Stomach (tissue), 9 donors: ENCODE data around the gene WFS1. TPM values are rescaled to one million over a fixed set of nuclear protein-coding genes. Genes with fewer than 3 reads are reported as not detected.

ENCODE experiments used
- DNase-seq, 2 donors: peaks; one replicate each; pipeline versions ENCODE4 v3.0.0 to v3.0.0-alpha.2; 2013 to 2019
- H3K27ac ChIP-seq, 5 donors: fragments of 200-600 bp in 4 of 5; sonication (generic) in 4 of 5; one replicate each; pipeline ENCODE4 v1.5.1; 2013 to 2019; ENCODE audit warnings: mild to moderate bottlenecking in 1 of 5, moderate library complexity in 1 of 5
- H3K27me3 ChIP-seq, 3 donors: fragments of 200-600 bp; sonication (generic); one replicate each; pipeline ENCODE4 v1.5.1; 2017 to 2019; ENCODE audit warnings: mixed run types in 1 of 3
- H3K36me3 ChIP-seq, 4 donors: fragments of 200-600 bp; sonication (generic); 1 replicate in 3 of 4; 2 replicates in 1 of 4; pipeline ENCODE4 v1.5.1; 2016 to 2019
- H3K4me1 ChIP-seq, 4 donors: fragments of 200-600 bp; sonication (generic); one replicate each; pipeline ENCODE4 v1.5.1; 2016 to 2019
- H3K4me3 ChIP-seq, 4 donors: fragments of 200-600 bp; sonication (generic) in 3 of 4; one replicate each; pipeline ENCODE4 v1.5.1; 2016 to 2019; ENCODE audit warnings: mild to moderate bottlenecking in 1 of 4
- H3K9me3 ChIP-seq, 4 donors: fragments of 200-600 bp; sonication (generic); one replicate each; pipeline ENCODE4 v1.5.1; 2016 to 2019
- CTCF ChIP-seq, 7 experiments: fragments of 450-650 bp in 4 of 7; fragments of 200-600 bp in 3 of 7; sonication (generic) in 3 of 7; IDR thresholded peaks; one replicate each; pipeline ENCODE4 v1.5.1; 2016 to 2019; ENCODE audit warnings: antibody characterized with exemption in 7 of 7, control low read depth in 2 of 7, mild to moderate bottlenecking in 1 of 7
- EP300 ChIP-seq: sonication (generic); formaldehyde crosslinking; IDR thresholded peaks from one replicate; pipeline ENCODE4 v1.6.1; 2017; ENCODE audit warnings: antibody characterized with exemption
- POLR2A ChIP-seq, 4 donors: fragments of 450-650 bp; IDR thresholded peaks; one replicate each; pipeline ENCODE4 v1.6.1; 2016; ENCODE audit warnings: antibody characterized with exemption in 4 of 4, control low read depth in 2 of 4, mild to moderate bottlenecking in 1 of 4, moderate library complexity in 1 of 4
- POLR2AphosphoS5 ChIP-seq, 3 donors: sonication (generic); formaldehyde crosslinking; IDR thresholded peaks; one replicate each; pipeline ENCODE4 v1.6.1; 2016; ENCODE audit warnings: antibody characterized with exemption in 3 of 3
- WGBS, 5 donors: extraction: QIAGEN DNeasy Blood & Tissue Kit in 3 of 5; methylation state at CpG; one replicate each; pipeline versions ENCODE4 v1.1.5 to v1.1.7; 2013 to 2018; 5-methylcytosine and 5-hydroxymethylcytosine counted together
- intact Hi-C: fragments of 100-400 bp; cut with DNase I; formaldehyde crosslinking; loops from one replicate; pipeline ENCODE4 v1.15.1; 2023; ENCODE audit warnings: low total_unique reads
- polyA plus RNA-seq, 3 donors: library from polyadenylated mRNA; stranded (reverse); fragments of 200-250 nt; gene quantifications; one replicate each; pipeline ENCODE4 v1.2.3, GENCODE V29; 2013
- total RNA-seq, 5 donors: library from RNA; depleted of rRNA; stranded (reverse); fragments of >200 nt; gene quantifications; one replicate each; pipeline versions ENCODE4 v1.1.0 to v1.2.3, GENCODE V29; 2014 to 2016
- donor health status: healthy with polysubstance abuse.
- donor health status: Bipolar disorder and iron deficiency.
- donor health status: healthy.

The WFS1 gene
- total and polyA plus RNA-seq, 8 donors = 4.1 to 60.7 (median 15.1) TPM

DNA sequence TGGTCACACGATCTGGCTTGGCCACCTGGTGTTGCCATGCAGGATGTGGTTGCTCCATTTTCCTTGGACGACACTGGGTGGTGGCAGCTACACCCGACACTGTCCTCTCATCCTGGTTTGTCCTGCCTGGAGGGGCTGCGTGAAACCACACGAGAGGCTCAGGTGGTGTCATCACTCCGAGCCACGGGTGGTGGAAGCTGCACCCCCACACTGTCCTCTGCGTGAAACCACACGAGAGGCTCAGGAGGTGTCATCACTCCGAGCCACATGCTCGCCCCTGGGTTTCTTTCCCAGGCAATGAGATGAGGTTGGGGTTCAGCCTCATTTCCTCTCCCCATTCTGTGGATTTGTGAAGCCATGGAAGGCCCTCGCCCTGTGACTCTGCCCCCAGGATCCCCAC, 34.3 kb downstream of the WFS1 start:
- Histone ChIP-seq H3K4me3 (no peak overlapping the region), H3K27ac (no peak overlapping the region), H3K27me3 (peaks cover 0 to 5% (median 2%) of the 10 kb centered on the region in 3 donors), H3K36me3 (peaks cover 30 to 57% (median 54%) of the 10 kb centered on the region in 4 donors), H3K9me3 (peaks cover 0 to 3% (median 0%) of the 10 kb centered on the region in 4 donors), H3K4me1 (peaks cover 0 to 6% (median under 1%) of the 10 kb centered on the region in 4 donors)
- WGBS, 5 donors = 87 to 92% (median 89%) methylated on average over 5 to 12 of the region's 12 CpGs
- intact Hi-C loops = no loop called here
- no peak for TF ChIP-seq POLR2AphosphoS5 (IDR thresholded peaks at IDR 0.05)
- no peak for TF ChIP-seq EP300
- no peak for TF ChIP-seq POLR2A (IDR thresholded peaks at IDR 0.05)
- TF ChIP-seq CTCF (IDR thresholded peaks at IDR 0.05) = no peak
- DNase-seq = no peak

DNA sequence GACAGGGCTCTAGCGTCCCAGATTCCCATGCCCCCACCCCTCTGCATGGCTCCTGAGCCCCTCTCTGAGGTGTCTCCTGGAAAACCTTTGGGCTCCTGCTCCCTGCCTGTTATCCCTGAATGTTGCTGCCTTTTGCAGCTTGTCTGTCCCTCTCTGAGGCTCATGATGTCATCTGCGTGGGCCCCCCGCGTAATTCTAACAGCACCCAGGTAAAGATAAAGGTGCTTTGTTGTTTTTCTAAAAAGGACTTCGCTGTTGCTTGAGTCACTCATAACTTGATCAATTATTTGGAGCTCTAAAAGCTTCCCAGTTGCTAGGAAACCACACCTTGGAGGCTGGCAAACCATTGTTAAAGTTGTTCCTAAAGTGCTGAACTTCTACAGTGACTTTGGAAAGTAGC, 36.6 kb downstream of the WFS1 start:
- no peak for TF ChIP-seq CTCF (IDR thresholded peaks at IDR 0.05)
- TF ChIP-seq POLR2AphosphoS5 (IDR thresholded peaks at IDR 0.05) = no peak
- TF ChIP-seq EP300 = no peak
- no peak for TF ChIP-seq POLR2A (IDR thresholded peaks at IDR 0.05)
- WGBS, 5 donors = 33 to 65% (median 46%) methylated on average over 5 of the region's 5 CpGs
- Histone ChIP-seq H3K27me3 (peaks cover 0 to 21% (median 8%) of the 10 kb centered on the region in 3 donors), H3K4me1 (peaks cover 0 to 14% (median 10%) of the 10 kb centered on the region in 4 donors), H3K27ac (no peak overlapping the region), H3K4me3 (no peak overlapping the region), H3K36me3 (peaks cover 18 to 38% (median 35%) of the 10 kb centered on the region in 4 donors), H3K9me3 (peaks cover 0 to 3% (median 0%) of the 10 kb centered on the region in 4 donors)
- intact Hi-C loops = no loop called here
- DNase-seq = no peak

DNA sequence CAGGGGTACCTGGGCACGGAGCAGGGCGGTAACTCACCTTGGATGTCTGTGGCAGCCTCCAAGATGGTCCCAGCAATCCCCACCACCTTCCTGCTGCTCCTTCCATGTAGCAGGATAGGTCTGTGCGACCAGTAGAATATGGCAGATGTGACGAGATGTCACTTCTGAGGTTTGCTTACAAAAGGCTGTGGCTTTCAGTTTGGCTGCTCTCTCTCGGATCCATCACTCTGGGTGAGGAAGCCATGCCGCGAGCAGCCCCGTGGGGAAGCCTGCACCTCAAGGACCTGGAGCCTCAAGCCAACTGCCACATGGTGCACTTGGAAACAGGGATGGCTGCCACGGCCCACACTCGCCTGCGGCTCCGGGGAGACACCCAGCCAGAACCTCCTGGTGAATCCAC, 37.6 kb downstream of the WFS1 start:
- DNase-seq = no peak
- Histone ChIP-seq H3K36me3 (peaks cover 9 to 28% (median 26%) of the 10 kb centered on the region in 4 donors), H3K27ac (no peak overlapping the region), H3K27me3 (peaks cover 0 to 21% (median 8%) of the 10 kb centered on the region in 3 donors), H3K4me3 (no peak overlapping the region), H3K9me3 (peaks cover 0 to 3% (median 0%) of the 10 kb centered on the region in 4 donors), H3K4me1 (peaks cover 0 to 14% (median 10%) of the 10 kb centered on the region in 4 donors)
- intact Hi-C loops = no loop called here
- 70 to 84% (median 82%) methylated on average over 12 of the region's 12 CpGs for WGBS, 5 donors
- TF ChIP-seq POLR2AphosphoS5 (IDR thresholded peaks at IDR 0.05) (no peak), EP300 (no peak), POLR2A (IDR thresholded peaks at IDR 0.05) (no peak), CTCF (IDR thresholded peaks at IDR 0.05) (no peak)

DNA sequence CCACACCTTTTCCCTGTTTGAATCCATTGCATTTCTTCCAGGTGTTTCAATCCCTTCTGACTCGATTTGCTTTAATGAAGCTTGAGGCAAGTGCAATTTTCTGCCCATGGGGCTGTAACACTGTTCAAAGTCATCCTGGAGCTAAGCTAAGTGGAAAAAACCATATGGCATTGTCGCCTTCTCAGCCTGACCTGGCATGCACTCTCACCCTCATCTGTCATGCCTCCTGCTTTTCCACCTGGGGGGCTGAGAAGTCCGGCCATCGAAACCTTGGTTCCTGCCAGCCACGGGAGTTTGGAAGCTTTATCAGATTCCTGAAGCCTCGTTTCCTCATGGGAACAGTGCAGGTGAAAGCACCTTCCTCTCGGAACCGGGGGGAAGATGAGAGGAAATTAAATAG, 38.2 kb downstream of the WFS1 start:
- Histone ChIP-seq H3K36me3 (peaks cover 2 to 22% (median 19%) of the 10 kb centered on the region in 4 donors), H3K4me1 (peaks cover 0 to 14% (median 10%) of the 10 kb centered on the region in 4 donors), H3K27ac (no peak overlapping the region), H3K27me3 (peaks cover 0 to 21% (median 8%) of the 10 kb centered on the region in 3 donors), H3K4me3 (no peak overlapping the region), H3K9me3 (peaks cover 0 to 3% (median 0%) of the 10 kb centered on the region in 4 donors)
- DNase-seq = no peak
- no peak for TF ChIP-seq POLR2AphosphoS5 (IDR thresholded peaks at IDR 0.05)
- TF ChIP-seq EP300 = no peak
- no peak for TF ChIP-seq POLR2A (IDR thresholded peaks at IDR 0.05)
- no peak for TF ChIP-seq CTCF (IDR thresholded peaks at IDR 0.05)
- intact Hi-C loops = no loop called here
- WGBS, 5 donors = 76 to 83% (median 80%) methylated on average over 8 of the region's 8 CpGs
